Fibroblast of skin of right quadriceps (primary cell): ENCODE results near the gene PFDN5.
"Not testable (repeated sequence)": the region's sequence is repeated elsewhere in the genome, so short reads cannot be mapped to it uniquely, and the experiment has no call there.

Experiments
- DNase-seq: peaks from one replicate; pipeline ENCODE4 v3.0.0-alpha.2; 2013

PFDN5 gene

DNA sequence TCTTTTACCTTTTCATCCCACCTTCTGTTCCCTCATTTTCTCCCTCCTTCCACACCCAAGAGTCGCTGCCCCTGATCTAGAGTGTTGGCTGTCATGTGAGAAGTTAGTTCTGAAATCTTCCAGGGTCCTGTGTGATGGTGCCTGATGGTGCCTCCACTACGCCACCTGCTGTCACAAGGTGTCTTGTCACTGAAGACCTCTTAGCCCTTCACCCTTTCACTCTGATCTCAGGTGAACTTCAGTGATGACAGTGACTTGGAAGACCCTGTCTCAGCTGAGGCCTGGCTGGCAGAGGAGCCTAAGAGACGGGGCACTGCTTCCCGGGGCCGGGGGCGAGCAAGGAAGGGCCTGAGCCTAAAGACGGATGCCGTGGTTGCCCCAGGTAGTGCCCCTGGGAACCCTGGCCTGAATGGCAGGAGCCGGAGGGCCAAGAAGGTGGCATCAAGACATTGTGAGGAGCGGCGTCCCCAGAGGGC is 7.6 kb upstream of the PFDN5 start:
- peak; percentile 50 for DNase-seq

DNA sequence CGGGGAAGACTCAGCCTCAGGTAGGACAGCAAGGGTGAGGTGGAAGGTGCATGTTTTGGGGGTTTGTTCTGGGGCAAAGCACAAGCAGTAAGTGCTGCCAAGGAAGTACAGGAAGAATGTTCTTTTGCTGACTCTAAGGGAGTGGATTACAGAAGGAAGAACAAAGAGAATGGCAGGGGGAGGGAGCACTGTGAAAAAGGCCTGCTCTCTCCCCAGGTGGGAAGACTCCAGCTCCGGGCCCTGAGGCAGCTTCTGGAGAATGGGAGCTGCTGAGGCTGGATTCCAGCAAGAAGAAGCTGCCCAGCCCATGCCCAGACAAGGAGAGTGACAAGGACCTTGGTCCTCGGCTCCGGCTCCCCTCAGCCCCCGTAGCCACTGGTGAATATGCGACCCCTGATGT is 7.0 kb upstream of the PFDN5 start:
- no peak for DNase-seq

DNA sequence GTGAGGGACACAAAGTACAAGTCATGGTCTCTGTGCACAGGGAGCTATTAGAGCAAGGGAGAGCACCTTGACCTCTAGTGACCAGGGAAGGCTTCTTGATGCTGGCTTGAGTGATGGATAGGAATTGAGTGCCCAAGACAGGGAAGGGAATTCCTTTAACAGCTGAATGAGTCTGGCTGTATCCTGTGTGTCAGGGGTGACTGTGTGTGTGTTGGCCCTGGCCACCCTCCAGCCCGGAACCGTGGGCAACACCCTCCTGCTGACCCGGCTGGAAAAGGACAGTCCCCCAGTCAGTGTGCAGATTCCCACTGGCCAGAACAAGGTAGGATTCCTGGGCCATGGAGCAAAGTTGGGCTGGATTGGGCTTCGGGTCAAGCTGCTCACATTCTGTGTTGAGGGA is 5.5 kb upstream of the PFDN5 start:
- DNase-seq, result no peak

DNA sequence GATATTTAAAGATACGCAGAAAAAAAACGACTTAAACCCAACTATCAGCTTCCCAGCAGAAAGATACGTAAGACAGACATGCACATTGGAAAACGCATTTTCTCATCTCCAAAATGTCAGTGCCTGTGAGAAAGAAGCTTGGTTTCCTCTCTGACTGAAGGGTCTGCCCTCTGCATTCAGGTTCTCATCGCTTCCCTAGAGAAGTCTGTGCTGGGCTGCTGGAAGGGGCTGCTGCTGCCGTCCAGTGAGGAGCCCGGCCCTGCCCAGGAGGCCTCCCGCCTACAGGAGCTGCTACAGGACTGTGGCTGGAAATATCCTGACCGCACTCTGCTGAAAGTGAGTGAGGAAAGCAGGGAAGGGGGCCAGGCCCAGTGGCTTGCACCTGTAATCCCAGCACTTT is 4.7 kb upstream of the PFDN5 start:
- DNase-seq, result no peak

DNA sequence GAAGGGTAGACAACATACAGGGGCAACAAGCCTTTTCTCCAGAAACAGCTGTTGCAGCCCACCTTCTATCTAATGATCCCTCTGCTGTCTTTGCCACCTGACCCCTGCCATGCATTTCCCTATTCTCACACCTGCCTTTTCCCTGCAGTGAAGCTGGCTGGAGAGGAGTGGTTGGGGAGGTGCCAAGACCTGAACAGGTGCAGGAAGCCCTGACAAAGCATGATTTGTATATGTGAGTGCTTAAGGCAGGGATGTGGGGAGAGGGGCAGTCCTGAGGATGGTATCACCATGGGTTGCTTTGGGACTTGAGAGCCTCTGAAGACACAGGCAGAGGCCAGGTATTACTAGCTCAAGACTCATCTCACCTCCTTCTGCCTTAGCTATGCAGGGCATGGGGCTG is 2.9 kb upstream of the PFDN5 start:
- no peak for DNase-seq

DNA sequence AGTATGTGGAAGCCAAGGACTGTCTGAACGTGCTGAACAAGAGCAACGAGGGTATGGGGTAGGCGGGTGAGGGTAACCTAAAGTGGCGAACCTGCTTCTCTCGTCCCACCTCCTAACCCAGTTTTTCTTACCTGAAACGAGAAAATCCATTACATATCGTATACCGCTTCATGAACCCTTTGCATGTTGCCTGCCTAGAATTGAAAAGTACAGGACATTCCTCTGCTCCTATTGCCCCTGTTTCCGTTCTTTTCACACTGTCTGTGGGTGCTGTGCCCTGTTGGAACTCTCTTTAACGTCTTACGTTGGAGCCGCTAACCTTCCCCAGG is 513 bp downstream of the PFDN5 start:
- DNase-seq, result no peak

DNA sequence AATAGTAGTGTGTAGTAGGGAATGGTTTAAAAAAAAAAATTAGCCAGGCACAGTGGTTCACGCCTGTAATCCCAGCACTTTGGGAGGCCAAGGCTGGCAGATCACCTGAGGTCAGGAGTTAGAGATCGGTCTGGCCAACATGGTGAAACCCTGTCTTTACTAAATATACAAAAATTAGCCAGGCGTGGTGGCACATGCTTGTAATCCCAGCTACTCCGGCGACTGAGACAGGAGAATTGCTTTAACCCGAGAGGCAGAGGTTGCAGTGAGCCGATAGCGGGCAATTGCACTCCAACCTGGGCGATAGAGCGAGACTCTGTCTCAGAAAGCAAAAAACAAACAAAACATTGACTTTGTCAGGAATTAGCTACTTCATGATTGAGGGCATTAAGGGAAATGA is 1.8 kb downstream of the PFDN5 start:
- DNase-seq, result not testable (repeated sequence)

DNA sequence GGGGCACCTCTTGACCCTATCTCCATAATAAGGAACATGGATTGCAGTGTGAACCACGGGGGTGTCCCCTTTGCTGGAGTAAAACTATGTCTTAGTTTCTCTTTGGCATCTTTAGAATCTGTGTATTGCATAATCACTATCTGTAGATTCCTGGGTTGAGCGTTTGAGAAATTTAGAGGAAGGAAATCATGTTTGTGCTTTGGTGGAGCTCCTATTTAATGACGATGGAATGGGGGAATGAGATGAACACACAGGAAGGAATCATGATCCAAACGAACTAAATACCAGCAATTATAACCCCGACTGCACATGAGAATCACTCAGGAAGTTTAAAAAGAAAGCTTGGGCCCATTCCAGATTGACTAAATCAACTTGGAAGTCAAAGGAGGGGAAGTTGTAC is 2.8 kb downstream of the PFDN5 start:
- peak; percentile 93 for DNase-seq

DNA sequence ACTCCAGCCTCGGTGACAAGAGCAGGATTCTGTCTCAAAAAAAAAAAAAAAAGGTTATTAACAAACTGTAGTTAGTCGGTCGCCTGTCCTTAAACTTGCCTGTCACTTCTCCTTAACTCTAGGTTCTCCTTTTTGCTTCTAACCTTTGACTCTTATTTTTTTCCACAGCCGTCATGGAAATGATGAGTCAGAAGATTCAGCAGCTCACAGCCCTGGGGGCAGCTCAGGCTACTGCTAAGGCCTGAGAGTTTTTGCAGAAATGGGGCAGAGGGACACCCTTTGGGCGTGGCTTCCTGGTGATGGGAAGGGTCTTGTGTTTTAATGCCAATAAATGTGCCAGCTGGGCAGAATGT is 3.7 kb downstream of the PFDN5 start:
- DNase-seq, result peak; percentile 76

DNA sequence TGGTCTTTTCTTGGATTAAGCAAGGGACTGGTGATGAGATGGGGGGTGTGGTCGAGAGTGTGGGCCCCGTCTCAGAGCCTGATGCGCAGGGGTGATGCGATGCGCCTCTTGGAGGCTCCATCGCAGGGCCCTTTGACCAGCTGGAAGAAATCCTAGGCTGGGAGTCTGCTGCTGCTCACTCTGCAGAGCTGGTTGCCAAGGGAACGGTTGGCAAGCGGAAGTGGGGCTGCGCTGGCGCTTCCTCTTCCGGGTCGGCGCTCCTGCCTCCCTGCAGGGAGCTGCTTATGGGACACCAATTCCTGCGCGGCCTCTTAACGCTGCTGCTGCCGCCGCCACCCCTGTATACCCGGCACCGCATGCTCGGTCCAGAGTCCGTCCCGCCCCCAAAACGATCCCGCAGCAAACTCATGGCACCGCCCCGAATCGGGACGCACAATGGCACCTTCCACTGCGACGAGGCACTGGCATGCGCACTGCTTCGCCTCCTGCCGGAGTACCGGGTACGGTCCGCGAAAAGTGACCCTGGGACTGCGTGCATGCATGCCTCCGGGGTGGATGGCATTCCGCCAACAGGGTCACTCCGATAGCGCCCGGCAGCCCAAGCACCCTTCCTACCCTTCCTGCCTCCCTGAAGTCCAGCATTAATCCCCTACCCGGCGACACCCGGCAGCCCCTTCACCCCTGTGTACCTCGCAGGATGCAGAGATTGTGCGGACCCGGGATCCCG is 4.3 kb downstream of the PFDN5 start, which contains the start of gene MYG1:
MYG1 (plus strand) TSS at position 242 of the 727 bp plus-strand sequence; CDS start at position 285, 43 bp downstream.
- DNase-seq, result peak; percentile 84

DNA sequence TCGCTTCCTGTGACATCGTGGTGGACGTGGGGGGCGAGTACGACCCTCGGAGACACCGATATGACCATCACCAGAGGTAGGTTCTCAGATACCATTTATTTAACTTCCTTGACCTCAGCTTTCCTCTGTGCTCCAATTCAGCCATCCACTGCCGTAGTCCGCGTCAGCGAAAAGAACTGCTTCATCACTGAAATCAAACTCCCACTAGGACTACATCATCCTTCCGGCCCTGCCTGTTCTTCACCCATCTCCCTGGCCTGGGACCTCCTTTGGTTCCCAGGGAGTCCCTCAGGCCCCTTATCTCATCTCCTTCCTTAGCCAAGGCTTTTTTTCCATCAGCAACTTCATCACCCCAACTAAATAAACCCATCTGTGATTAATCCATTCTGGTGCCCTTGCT is 4.8 kb downstream of the PFDN5 start:
- DNase-seq, result peak; percentile 20

DNA sequence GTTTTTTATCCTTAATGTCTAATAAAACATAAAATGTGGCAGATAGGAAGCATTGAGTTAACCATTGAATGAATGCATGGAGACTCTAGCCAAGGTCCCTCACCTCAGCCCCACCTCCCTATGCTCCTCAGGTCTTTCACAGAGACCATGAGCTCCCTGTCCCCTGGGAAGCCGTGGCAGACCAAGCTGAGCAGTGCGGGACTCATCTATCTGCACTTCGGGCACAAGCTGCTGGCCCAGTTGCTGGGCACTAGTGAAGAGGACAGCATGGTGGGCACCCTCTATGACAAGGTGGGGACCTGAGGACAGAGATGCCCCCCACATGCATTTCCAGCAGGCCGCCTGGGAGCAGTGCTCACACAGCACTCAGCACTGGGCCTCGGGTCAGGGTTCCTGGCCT is 7.6 kb downstream of the PFDN5 start:
- DNase-seq, result no peak

DNA sequence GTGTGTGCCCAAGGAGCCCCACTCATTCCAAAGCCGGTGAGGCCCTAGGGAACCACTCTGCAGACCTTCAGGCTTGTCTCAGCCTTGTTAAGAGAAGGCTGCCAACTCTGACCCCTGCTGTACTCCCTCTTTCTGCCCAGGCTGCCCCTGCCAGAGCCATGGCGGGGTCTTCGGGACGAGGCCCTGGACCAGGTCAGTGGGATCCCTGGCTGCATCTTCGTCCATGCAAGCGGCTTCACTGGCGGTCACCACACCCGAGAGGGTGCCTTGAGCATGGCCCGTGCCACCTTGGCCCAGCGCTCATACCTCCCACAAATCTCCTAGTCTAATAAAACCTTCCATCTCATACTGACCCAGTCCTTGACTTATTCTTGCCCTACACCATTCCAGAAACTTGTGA is 11.5 kb downstream of the PFDN5 start:
- no peak for DNase-seq

DNA sequence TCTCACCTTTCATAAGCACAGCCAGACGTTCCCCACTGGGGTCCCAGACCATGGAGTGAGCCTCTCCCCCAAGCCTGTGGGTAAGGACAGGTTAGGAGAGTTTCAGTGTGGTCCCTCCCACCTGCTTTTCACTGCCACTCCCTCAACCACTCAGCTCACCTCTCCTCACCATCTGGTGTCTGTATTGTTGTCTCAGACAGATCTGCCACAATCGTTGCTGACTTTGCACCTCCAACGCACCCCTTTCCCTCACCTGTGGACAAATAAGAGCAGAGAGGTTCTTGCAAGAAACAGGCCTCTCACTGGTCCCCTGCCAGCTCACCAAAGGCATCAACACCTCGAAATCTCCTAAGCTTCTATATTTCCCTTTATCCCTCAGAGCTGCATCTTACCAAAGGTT is 12.9 kb downstream of the PFDN5 start:
- no peak for DNase-seq

DNA sequence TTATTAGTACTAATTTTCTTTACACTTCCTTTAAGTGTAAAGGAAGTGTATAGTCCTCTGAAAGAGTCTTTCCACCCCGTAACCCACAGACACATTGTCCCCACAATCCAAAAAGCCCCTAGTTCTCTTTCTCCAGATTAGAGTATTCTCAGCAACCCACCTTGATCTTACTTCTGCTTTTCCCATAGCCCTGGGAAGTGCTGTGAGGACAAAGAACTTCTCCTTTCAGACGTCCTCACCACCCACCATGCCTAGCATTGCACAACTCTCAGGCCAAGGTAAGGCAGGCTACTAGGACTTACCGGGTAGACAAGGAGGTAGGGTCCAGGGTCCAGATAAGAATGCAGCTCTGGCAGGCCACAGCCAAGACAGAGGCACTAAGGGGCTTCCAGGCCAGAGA is 18.7 kb downstream of the PFDN5 start:
- DNase-seq, result no peak

DNA sequence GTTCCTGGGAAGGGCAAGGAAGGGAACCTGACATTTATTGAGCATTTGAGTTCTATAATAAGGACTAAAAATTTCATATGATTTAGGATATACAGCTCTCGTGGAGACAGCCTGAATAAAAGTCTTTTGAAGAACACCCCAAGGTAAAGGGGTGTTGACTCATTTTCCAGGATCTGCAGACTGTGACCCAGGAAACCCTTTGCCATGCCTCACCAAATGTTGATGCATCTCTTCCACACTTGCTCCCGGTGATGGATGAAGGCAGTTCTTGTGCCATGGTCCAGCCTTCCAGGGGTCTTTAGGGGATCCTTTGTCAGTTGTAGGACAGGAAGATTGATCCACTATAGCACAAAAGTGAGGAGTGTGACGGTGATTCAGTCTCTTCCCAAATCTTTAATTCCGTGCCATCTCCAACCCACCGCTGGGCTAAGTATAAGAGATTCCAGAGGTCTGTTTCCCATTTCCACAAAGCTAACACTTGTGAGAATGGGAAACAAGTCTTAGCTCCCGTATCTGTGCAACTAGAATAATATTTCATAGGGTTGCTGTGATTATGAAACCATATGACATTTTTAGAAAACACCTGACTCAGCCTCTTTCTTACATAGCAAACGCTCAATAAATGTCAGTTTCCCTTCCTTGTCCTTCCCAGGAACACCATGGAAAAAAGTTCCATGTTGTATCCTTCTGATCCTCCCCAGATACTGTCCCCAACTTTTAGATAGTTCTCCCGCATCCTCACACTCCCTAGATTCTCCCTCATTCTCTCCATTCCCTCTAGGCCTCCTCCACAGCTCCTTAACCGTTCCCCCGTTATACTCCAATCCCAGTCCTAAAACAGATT is 25.2 kb downstream of the PFDN5 start:
- DNase-seq, result no peak

DNA sequence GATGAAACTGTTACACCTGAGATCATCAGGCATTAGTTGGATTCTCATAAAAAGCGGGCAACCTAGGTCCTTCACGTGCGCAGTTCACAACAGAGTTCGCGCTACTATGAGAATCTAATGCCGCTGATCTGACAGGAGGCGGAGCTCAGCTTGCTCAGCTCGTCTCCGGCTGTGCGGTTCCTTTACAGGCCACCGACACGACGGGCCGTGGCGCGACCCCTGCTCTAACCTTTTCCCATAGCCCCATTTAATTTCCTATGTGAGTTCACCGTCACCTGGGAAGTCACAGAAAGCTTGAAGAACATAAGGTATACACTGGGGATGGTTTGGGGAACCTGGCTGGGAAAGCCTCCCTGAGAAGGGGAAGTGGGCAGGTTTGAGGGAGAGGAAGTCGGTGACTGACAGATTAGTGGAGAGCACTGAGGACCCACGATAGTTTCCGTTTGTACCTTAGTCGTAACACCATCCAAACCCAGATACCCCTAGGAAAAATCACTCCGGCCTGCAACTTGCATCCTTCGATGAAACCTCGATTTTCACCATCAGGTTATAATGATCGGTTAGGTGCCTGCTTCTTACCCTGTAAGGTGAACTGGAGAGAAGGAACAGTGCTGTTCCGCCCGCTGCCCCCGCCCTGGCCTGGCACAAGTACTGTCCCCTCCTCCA is 28.9 kb downstream of the PFDN5 start:
- no peak for DNase-seq

DNA sequence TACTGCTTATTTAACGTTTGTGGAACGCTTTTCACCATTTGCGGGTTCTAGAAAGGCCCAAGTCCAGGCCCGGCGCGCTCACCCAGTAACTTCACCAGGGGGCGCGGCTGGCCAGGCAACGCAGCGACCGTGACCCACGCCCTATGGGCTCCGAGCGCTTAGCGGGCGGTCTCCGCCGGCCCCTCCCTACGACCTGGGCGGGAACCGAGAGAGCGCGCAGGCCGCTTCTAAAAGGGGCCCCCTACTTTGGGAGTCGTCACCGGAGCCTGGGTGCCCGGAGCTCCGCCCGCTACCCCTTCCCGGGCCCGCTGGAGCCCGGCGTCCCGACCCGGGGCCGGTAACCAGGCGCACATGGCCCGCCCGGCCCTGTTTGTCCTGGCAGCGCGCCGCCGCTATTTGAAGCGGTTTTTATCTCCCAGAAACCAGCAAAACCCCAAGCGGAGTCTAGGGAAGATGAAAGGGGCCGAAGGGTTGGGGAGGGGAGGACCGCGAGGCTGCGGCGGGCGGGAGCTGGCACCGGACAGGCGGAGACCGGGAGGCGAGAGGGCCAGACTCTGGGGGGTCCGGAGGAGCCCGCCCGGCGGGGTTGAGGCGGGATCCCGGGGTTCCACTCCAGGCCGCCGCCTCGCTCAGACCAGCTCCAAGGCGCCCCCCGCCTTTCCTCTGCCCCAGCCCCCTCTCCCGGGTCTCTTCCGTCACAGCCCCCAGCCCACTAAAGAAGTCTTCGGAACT is 29.6 kb downstream of the PFDN5 start:
- peak; percentile 92 for DNase-seq

DNA sequence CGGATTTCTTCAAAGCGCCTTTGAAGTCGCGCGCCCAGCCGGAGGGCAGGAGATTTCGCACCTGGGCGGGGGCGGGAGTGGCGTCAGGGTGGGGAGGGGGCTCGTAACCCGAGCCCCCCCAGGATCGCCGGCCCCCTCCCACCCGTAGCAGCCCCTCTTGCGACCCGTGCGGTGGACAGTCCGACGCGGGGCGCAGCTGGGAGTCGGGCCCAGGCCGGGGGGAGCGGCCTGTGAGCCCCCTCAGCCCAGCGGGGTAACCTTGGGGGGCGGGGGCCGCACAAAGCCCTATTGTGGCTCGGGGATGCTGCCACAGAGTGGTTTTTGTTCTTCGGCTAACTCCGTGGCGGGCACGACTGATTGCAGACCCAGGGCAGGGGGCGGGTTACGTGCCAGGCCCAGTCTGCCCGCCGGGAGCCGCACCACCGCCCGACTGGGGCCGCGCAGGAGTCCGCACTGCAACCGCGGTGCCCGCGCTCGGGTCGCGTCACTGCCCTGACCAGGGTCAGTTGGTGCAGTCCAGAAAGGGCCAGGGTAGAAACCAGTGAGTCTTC is 30.2 kb downstream of the PFDN5 start:
- DNase-seq, result no peak

DNA sequence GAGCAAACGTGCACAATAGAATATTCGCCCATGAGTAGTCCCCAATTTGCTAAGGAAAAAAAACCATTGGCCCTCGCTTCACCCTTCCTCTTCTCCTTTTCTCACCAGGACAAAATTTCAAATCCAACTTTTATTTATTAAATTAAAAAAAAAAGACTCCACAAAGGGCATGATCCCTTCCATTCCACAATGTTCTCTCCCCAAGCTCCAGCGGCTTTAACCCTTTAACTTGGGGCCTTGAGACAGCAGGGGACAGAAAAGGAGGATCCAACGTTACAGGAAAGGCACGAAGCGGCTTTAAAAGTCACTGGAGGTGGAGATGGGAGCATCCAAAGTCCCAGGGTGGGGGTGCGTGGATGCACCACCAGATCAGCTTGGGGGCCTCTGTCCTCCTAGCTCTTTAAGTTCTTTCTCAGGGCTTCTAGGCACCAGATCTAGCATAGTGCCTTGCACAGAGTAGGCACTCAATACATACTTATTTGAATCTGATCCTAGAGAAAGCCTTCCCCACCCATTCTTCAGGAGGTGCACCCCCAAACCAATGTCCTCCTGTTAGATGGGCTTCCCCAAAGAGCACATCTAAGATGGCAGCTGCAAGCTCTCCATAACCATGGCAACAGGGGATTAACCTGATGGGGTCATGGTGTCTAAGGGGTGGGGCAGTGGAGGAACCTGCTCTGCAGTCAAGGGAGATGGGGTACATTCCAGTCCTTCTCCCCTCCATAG is 31.3 kb downstream of the PFDN5 start:
- no peak for DNase-seq

DNA sequence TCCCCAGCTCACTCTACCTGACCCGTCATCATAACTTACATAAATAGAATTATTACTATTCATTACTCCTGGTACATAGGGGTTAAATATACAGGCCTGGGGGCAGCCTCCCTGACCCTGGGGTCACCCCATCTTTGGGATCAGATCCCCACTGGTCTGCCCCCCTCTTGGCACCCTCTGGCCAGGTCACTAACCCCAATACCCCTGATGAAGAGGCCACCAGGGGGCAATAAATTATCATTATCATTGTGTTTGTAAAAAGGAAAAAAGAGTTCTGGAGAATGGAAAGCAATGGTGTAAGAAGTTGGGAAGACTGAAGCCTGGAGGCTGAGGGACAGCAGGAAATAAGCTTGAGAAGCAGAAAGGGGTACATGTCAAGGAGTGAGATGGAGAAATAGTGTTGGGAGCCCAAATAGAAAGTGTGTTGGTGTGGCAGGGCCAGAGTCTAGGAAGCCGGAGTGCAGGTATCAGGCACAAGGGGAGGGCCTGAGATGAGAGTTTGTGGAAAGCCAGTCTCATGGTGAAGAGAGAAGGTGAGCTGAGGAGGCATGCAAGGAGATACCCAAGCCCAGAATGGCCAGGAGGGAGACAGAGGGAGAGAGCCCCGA is 32.2 kb downstream of the PFDN5 start:
- no peak for DNase-seq

DNA sequence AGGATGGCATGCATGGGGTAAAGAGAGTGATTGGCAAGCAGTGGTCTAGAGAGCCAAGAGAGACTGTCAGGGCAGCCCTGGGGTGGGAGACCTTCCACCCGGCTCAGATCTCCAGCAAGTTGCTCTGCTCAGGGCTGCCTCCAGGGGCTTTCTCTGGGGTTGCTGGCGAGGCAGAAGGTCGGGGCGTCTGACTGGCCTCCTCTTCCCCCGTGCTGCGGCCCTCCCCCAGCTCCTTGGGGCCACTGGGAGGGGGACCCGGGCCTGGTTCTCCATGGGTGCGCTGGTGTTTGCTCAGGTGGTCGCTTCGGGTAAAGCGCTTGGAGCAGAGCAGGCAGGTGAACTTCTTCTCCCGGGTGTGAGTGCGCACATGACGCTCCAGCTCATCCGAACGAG is 32.7 kb downstream of the PFDN5 start:
- no peak for DNase-seq
